Endothelial cell of umbilical vein (primary cell): Measurements from ENCODE around the gene OR14A16. TPM values are rescaled to one million over a fixed set of nuclear protein-coding genes. Genes with fewer than 3 reads are reported as not detected.

Experiments
- BruUV-seq: library from RNA; stranded (reverse); fragments of 400-500 nt; replicated peaks from 2 replicates; lab custom pipeline; 2021; lab: Mats Ljungman, UMichigan
- CTCF ChIA-PET: fragments of 300-600, 350-600 bp; sonication (Branson Sonifier 250); formaldehyde crosslinking; loops from one replicate; lab custom pipeline; 2021; ENCODE audit warnings: antibody characterized with exemption, inconsistent platforms; lab: Charles Lee
- POLR2A ChIA-PET: fragments of 300-600, 350-600 bp; sonication (Branson Sonifier 250); formaldehyde crosslinking; loops from one replicate; lab custom pipeline; 2021; ENCODE audit warnings: antibody characterized with exemption, inconsistent platforms; lab: Charles Lee
- DNase-seq: peaks from one replicate; pipeline ENCODE4 v3.0.0-alpha.2; 2011; ENCODE audit warnings: low read depth, low spot score
- FAIRE-seq: peaks from 2 replicates; lab custom pipeline; 2011; peaks lifted over from hg19 to GRCh38; lab: Jason Lieb, UNC
- H2AFZ ChIP-seq: 2 replicates; pipeline ENCODE4 v1.6.0; 2012; ENCODE audit warnings: low read depth, low read length, control low read depth, inconsistent platforms
- H3K27ac ChIP-seq: 2 replicates; pipeline ENCODE4 v1.5.1; 2011; ENCODE audit warnings: low read depth, mild to moderate bottlenecking, control low read depth, low read length, moderate library complexity; ENCODE audit not compliant: insufficient read depth
- H3K27me3 ChIP-seq, 2 experiments: 2 replicates each; pipeline versions ENCODE4 v1.6.0 to v1.6.1; 2011; ENCODE audit warnings: low read length in 2 of 2, mixed read lengths in 1 of 2; ENCODE audit not compliant: control insufficient read depth in 2 of 2, insufficient read depth in 2 of 2
- H3K36me3 ChIP-seq, 2 experiments: 2 replicates in 1 of 2; 3 replicates in 1 of 2; pipeline ENCODE4 v1.5.1; 2011; ENCODE audit warnings: low read length in 2 of 2, mild to moderate bottlenecking in 1 of 2, moderate library complexity in 1 of 2; ENCODE audit not compliant: control insufficient read depth in 2 of 2, insufficient read depth in 2 of 2; ENCODE audit errors: extremely low read depth in 1 of 2
- H3K4me1 ChIP-seq: 3 replicates; pipeline ENCODE4 v1.5.1; 2011; ENCODE audit warnings: mild to moderate bottlenecking, low read length; ENCODE audit not compliant: control insufficient read depth, insufficient read depth; ENCODE audit errors: extremely low read depth
- H3K4me2 ChIP-seq: 2 replicates; pipeline ENCODE4 v1.6.1; 2011; ENCODE audit warnings: low read length, control low read depth, mixed read lengths; ENCODE audit not compliant: insufficient read depth
- H3K4me3 ChIP-seq, 3 experiments: fragments of 200-600 bp in 1 of 3; sonication (generic), shearing (Covaris generic) in 1 of 3; replicated peaks in 1 of 3; 2 replicates each; pipeline ENCODE4 v1.5.1; 2011 to 2016; ENCODE audit warnings: control low read depth in 3 of 3, low read length in 3 of 3, mild to moderate bottlenecking in 2 of 3, inconsistent platforms in 1 of 3, low read depth in 1 of 3, moderate library complexity in 1 of 3; ENCODE audit not compliant: insufficient read depth in 1 of 3
- H3K79me2 ChIP-seq: 2 replicates; pipeline ENCODE4 v1.6.0; 2012; ENCODE audit warnings: low read length, inconsistent platforms; ENCODE audit not compliant: control insufficient read depth, insufficient read depth
- H3K9ac ChIP-seq: replicated peaks from 2 replicates; pipeline ENCODE3; 2011; ENCODE audit warnings: low read length, control low read depth; ENCODE audit not compliant: insufficient read depth; ENCODE audit errors: extremely low read depth
- H3K9me1 ChIP-seq: replicated peaks from 3 replicates; pipeline ENCODE4 v1.6.0; 2011; ENCODE audit warnings: mild to moderate bottlenecking, low read length; ENCODE audit not compliant: control insufficient read depth, insufficient read depth; ENCODE audit errors: extremely low read depth
- H3K9me3 ChIP-seq: replicated peaks from 2 replicates; pipeline ENCODE4 v1.5.1; 2012; ENCODE audit warnings: low read length, inconsistent platforms; ENCODE audit not compliant: control insufficient read depth, insufficient read depth
- H4K20me1 ChIP-seq: replicated peaks from 2 replicates; pipeline ENCODE3; 2011; ENCODE audit warnings: mild to moderate bottlenecking, low read length; ENCODE audit not compliant: control insufficient read depth, insufficient read depth; ENCODE audit errors: extremely low read depth
- CTCF ChIP-seq, 2 donors: IDR thresholded peaks; 1 replicate in 1 of 2; 2 replicates in 1 of 2; pipeline ENCODE4 v1.5.1; 2011; ENCODE audit warnings: low read length in 2 of 2, mild to moderate bottlenecking in 2 of 2, moderate library complexity in 2 of 2, control low read depth in 1 of 2, inconsistent platforms in 1 of 2, low read depth in 1 of 2; ENCODE audit not compliant: insufficient read depth in 1 of 2; ENCODE audit errors: extremely low read depth in 1 of 2
- EZH2 ChIP-seq: IDR thresholded peaks from 2 replicates; pipeline ENCODE4 v1.6.1; 2012; ENCODE audit warnings: borderline replicate concordance, low read depth, mild to moderate bottlenecking, moderate library complexity, low read length, inconsistent platforms; ENCODE audit not compliant: severe bottlenecking
- FOS ChIP-seq: IDR thresholded peaks from 2 replicates; pipeline ENCODE4 v1.6.1; 2011; ENCODE audit warnings: mild to moderate bottlenecking, low read length, moderate library complexity, borderline replicate concordance; ENCODE audit not compliant: insufficient read depth
- GATA2 ChIP-seq: IDR thresholded peaks from 2 replicates; pipeline ENCODE4 v1.7.0; 2011; ENCODE audit warnings: low read depth, mild to moderate bottlenecking, moderate library complexity, mixed read lengths, low read length; ENCODE audit not compliant: insufficient read length, insufficient read depth
- JUN ChIP-seq: IDR thresholded peaks from 2 replicates; pipeline ENCODE4 v1.6.1; 2011; ENCODE audit warnings: borderline replicate concordance, low read depth; ENCODE audit not compliant: insufficient read length, insufficient read depth
- MYC ChIP-seq: IDR thresholded peaks from one replicate; pipeline ENCODE4 v1.6.1; 2011; ENCODE audit warnings: mild to moderate bottlenecking, low read depth, low read length
- POLR2A ChIP-seq: IDR thresholded peaks from 2 replicates; pipeline ENCODE4 v1.6.1; 2012; ENCODE audit warnings: low read depth, mild to moderate bottlenecking, control low read depth, low read length
- POLR2AphosphoS5 ChIP-seq: IDR thresholded peaks from 2 replicates; pipeline ENCODE4 v1.6.1; 2012; ENCODE audit warnings: low read depth, mild to moderate bottlenecking, control low read depth, low read length, moderate library complexity; ENCODE audit not compliant: insufficient read depth
- dilution Hi-C: fragments of 300-500 bp; cut with MboI; formaldehyde crosslinking; loops from one replicate; pipeline ENCODE4 v1.15.0; 2019; ENCODE audit warnings: low sequenced_read_pairs; ENCODE audit not compliant: extremely low pct_ligation_motif_present
- intact Hi-C: fragments of 100-400 bp; cut with micrococcal nuclease; formaldehyde crosslinking; loops from one replicate; pipeline ENCODE4 v1.10.0; 2022
- polyA plus RNA-seq, 4 experiments: library from polyadenylated mRNA; depleted of rRNA in 3 of 4; stranded (reverse) in 3 of 4; unstranded in 1 of 4; fragments of >200 nt; gene quantifications; 2 replicates each; pipeline versions ENCODE4 v1.2.1 to v1.2.3, GENCODE V29; 2011 to 2012; ENCODE audit warnings: missing spikeins in 1 of 4
- total RNA-seq: library from RNA; stranded (reverse); gene quantifications from 2 replicates; pipeline ENCODE4 v1.2.3, GENCODE V29; 2021
- TF ChIP-seq, protein P1 (sequence below): IDR thresholded peaks from 2 replicates; pipeline ENCODE4 v1.6.1; 2011; ENCODE audit not compliant: insufficient read depth, insufficient read length

Gene OR14A16
- total and polyA plus RNA-seq, 2 donors (not counting 3 experiments of a cell fraction or from before 2014, with no cell fraction given), result not detected

GRCh38 chr1:247825362-247825761, 1.4 kb upstream of the OR14A16 start:
- Histone ChIP-seq H2AFZ (no peak overlapping the region), H3K4me1 (no peaks in the 10 kb centered on the region), H3K4me3 (no peak overlapping the region), H3K79me2 (no peaks in the 10 kb centered on the region), H3K9ac (no peak overlapping the region), H3K4me2 (no peak overlapping the region), H3K9me3 (peaks cover 3% of the 10 kb centered on the region), H3K36me3 (no peaks in the 10 kb centered on the region), H3K9me1 (no peaks in the 10 kb centered on the region), H3K27me3 (no peaks in the 10 kb centered on the region), H4K20me1 (no peaks in the 10 kb centered on the region), H3K27ac (no peak overlapping the region)
- FAIRE-seq (no peak), DNase-seq (no peak)
- TF ChIP-seq POLR2A, result no peak
- no peak for TF ChIP-seq POLR2AphosphoS5
- TF ChIP-seq, protein P1, sequence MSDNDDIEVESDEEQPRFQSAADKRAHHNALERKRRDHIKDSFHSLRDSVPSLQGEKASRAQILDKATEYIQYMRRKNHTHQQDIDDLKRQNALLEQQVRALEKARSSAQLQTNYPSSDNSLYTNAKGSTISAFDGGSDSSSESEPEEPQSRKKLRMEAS, result no peak
- no peak for TF ChIP-seq CTCF (IDR thresholded peaks at IDR 0.05; ENCODE audit: extremely low read depth in 1 of 2, insufficient read depth in 1 of 2, low read depth in 1 of 2, low read length in 2 of 2)
- no peak for TF ChIP-seq FOS
- TF ChIP-seq JUN, result no peak
- TF ChIP-seq GATA2, result no peak
- no peak for TF ChIP-seq EZH2
- TF ChIP-seq MYC, result no peak
- BruUV-seq, result no TSS peak
- intact Hi-C loops, result no loop called here
- dilution Hi-C loops, result no loop called here
- POLR2A ChIA-PET, result no interaction called here
- CTCF ChIA-PET, result no interaction called here
